MM.1S (cell line): ENCODE data around the gene SCNN1G.

ENCODE experiments used
- DNase-seq: peaks from one replicate; pipeline ENCODE4 v3.0.0-alpha.2; 2015
- H2AFZ ChIP-seq: fragments of 300-600 bp; sonication (generic); 2 replicates; pipeline ENCODE4 v1.6.0; 2016; ENCODE audit warnings: antibody characterized with exemption, low read length
- H3F3A ChIP-seq: fragments of 300-600 bp; sonication (generic); 2 replicates; pipeline ENCODE4 v1.6.1; 2016; ENCODE audit warnings: mild to moderate bottlenecking, antibody characterized with exemption, low read length, moderate library complexity, mixed read lengths; ENCODE audit not compliant: insufficient read depth
- H3K27ac ChIP-seq: fragments of 300-600 bp; sonication (generic); 2 replicates; pipeline ENCODE4 v1.5.1; 2016; ENCODE audit warnings: mild to moderate bottlenecking, low read length
- H3K27me3 ChIP-seq: fragments of 300-600 bp; sonication (generic); replicated peaks from 2 replicates; pipeline ENCODE4 v1.6.0; 2016; ENCODE audit warnings: low read length; ENCODE audit not compliant: insufficient read depth
- H3K36me3 ChIP-seq: fragments of 300-600 bp; sonication (generic); replicated peaks from 2 replicates; pipeline ENCODE4 v1.6.1; 2016; ENCODE audit warnings: mild to moderate bottlenecking, low read length, mixed read lengths; ENCODE audit not compliant: insufficient read depth
- H3K4me1 ChIP-seq: fragments of 300-600 bp; sonication (generic); 2 replicates; pipeline ENCODE4 v1.6.1; 2016; ENCODE audit warnings: low read length, mixed read lengths
- H3K4me2 ChIP-seq: fragments of 300-600 bp; sonication (generic); 2 replicates; pipeline ENCODE4 v1.6.0; 2016; ENCODE audit warnings: low read depth, low read length
- H3K4me3 ChIP-seq: fragments of 300-600 bp; sonication (generic); 2 replicates; pipeline ENCODE4 v1.5.1; 2016; ENCODE audit warnings: low read length, mixed read lengths
- H3K79me2 ChIP-seq: fragments of 300-600 bp; sonication (generic); 2 replicates; pipeline ENCODE4 v1.6.1; 2016; ENCODE audit warnings: mixed run types, low read length, mixed read lengths
- H3K9ac ChIP-seq: fragments of 300-600 bp; sonication (generic); 2 replicates; pipeline ENCODE4 v1.6.1; 2016; ENCODE audit warnings: low read length, mixed read lengths
- H3K9me2 ChIP-seq: fragments of 300-600 bp; sonication (generic); replicated peaks from 2 replicates; pipeline ENCODE4 v1.6.1; 2016; ENCODE audit warnings: mild to moderate bottlenecking, low read length, mixed read lengths; ENCODE audit not compliant: insufficient read depth
- H3K9me3 ChIP-seq: fragments of 300-600 bp; sonication (generic); replicated peaks from 2 replicates; pipeline ENCODE4 v1.6.1; 2016; ENCODE audit warnings: mild to moderate bottlenecking, low read length, mixed read lengths; ENCODE audit not compliant: insufficient read depth
- H4K20me1 ChIP-seq: fragments of 300-600 bp; sonication (generic); 2 replicates; pipeline ENCODE4 v1.6.1; 2016; ENCODE audit warnings: mild to moderate bottlenecking, low read length, moderate library complexity, mixed read lengths; ENCODE audit not compliant: insufficient read depth
- CTCF ChIP-seq: fragments of 300-600 bp; sonication (generic); IDR thresholded peaks from 2 replicates; pipeline ENCODE4 v1.5.1; 2016; ENCODE audit warnings: antibody characterized with exemption, low read length, mixed read lengths
- EZH2 ChIP-seq: fragments of 300-600 bp; sonication (generic); optimal IDR thresholded peaks from 2 replicates; pipeline ENCODE3; 2017; ENCODE audit warnings: low read depth, mild to moderate bottlenecking, antibody characterized with exemption, low read length, mixed read lengths
- EZH2phosphoT487 ChIP-seq: fragments of 300-600 bp; sonication (generic); IDR thresholded peaks from 2 replicates; pipeline ENCODE4 v1.6.1; 2018; ENCODE audit warnings: antibody characterized with exemption, low read length

SCNN1G gene

GRCh38 chr16:23240994-23241393 is 58.4 kb downstream of the SCNN1G start:
- Histone ChIP-seq H3K9me3 (no peaks in the 10 kb centered on the region), H3K79me2 (no peaks in the 10 kb centered on the region), H3K9ac (no peak overlapping the region), H3K36me3 (no peaks in the 10 kb centered on the region), H3K9me2 (no peaks in the 10 kb centered on the region), H3K27me3 (no peaks in the 10 kb centered on the region), H4K20me1 (no peaks in the 10 kb centered on the region), H2AFZ (no peak overlapping the region), H3K27ac (no peak overlapping the region), H3K4me3 (no peak overlapping the region), H3K4me1 (no peaks in the 10 kb centered on the region), H3K4me2 (no peak overlapping the region), H3F3A (no peaks in the 10 kb centered on the region)
- no peak for DNase-seq
- TF ChIP-seq EZH2phosphoT487 = no peak
- no peak for TF ChIP-seq EZH2

- H3K4me3 ChIP-seq = no peak overlapping the region
- no peak overlapping the region for H3K27ac ChIP-seq
- no peak for TF ChIP-seq EZH2phosphoT487
- no peak for TF ChIP-seq CTCF
- TF ChIP-seq EZH2 = no peak
- H3K9ac ChIP-seq = no peak overlapping the region
- no peaks in the 10 kb centered on the region for H3K9me3 ChIP-seq
- H3K79me2 ChIP-seq = no peaks in the 10 kb centered on the region
- no peak overlapping the region for H3K4me2 ChIP-seq
- no peak overlapping the region for H2AFZ ChIP-seq
- H3K36me3 ChIP-seq = no peaks in the 10 kb centered on the region
- H4K20me1 ChIP-seq = no peaks in the 10 kb centered on the region
- DNase-seq = no peak
- no peaks in the 10 kb centered on the region for H3K9me2 ChIP-seq
- no peaks in the 10 kb centered on the region for H3F3A ChIP-seq
- H3K27me3 ChIP-seq = no peaks in the 10 kb centered on the region
- no peaks in the 10 kb centered on the region for H3K4me1 ChIP-seq
Measured at GRCh38 chr16:23244122-23244521, 61.6 kb downstream of the SCNN1G start.

- no peaks in the 10 kb centered on the region for H3F3A ChIP-seq
- no peak overlapping the region for H3K4me2 ChIP-seq
- H3K4me1 ChIP-seq = no peaks in the 10 kb centered on the region
- no peak for TF ChIP-seq EZH2
- no peak for TF ChIP-seq CTCF
- no peak for TF ChIP-seq EZH2phosphoT487
- no peaks in the 10 kb centered on the region for H4K20me1 ChIP-seq
- H3K9me3 ChIP-seq = no peaks in the 10 kb centered on the region
- H3K4me3 ChIP-seq = no peak overlapping the region
- H3K9ac ChIP-seq = no peak overlapping the region
- no peaks in the 10 kb centered on the region for H3K27me3 ChIP-seq
- no peak overlapping the region for H3K27ac ChIP-seq
- H3K36me3 ChIP-seq = no peaks in the 10 kb centered on the region
- no peaks in the 10 kb centered on the region for H3K9me2 ChIP-seq
- H2AFZ ChIP-seq = no peak overlapping the region
- no peaks in the 10 kb centered on the region for H3K79me2 ChIP-seq
- no peak for DNase-seq
Measured at GRCh38 chr16:23245268-23245667, 62.7 kb downstream of the SCNN1G start.

- Histone ChIP-seq H3K4me3 (no peak overlapping the region), H3K9me3 (no peaks in the 10 kb centered on the region), H3K9ac (no peak overlapping the region), H2AFZ (no peak overlapping the region), H4K20me1 (no peaks in the 10 kb centered on the region), H3K4me1 (no peaks in the 10 kb centered on the region), H3K36me3 (no peaks in the 10 kb centered on the region), H3K4me2 (no peak overlapping the region), H3F3A (no peaks in the 10 kb centered on the region), H3K27ac (no peak overlapping the region), H3K79me2 (no peaks in the 10 kb centered on the region), H3K27me3 (no peaks in the 10 kb centered on the region), H3K9me2 (no peaks in the 10 kb centered on the region)
- no peak for TF ChIP-seq EZH2
- no peak for TF ChIP-seq CTCF
- no peak for TF ChIP-seq EZH2phosphoT487
- DNase-seq = no peak
Measured at GRCh38 chr16:23248261-23249194, 66.0 kb downstream of the SCNN1G start.
